ENCODE data around the gene GSK3B. TPM values are rescaled to one million over a fixed set of nuclear protein-coding genes. Genes with fewer than 3 reads are reported as not detected.

GSK3B gene
- total and polyA plus RNA-seq, 4 donors: 11.0 to 64.9 (median 30.6) TPM

DNA sequence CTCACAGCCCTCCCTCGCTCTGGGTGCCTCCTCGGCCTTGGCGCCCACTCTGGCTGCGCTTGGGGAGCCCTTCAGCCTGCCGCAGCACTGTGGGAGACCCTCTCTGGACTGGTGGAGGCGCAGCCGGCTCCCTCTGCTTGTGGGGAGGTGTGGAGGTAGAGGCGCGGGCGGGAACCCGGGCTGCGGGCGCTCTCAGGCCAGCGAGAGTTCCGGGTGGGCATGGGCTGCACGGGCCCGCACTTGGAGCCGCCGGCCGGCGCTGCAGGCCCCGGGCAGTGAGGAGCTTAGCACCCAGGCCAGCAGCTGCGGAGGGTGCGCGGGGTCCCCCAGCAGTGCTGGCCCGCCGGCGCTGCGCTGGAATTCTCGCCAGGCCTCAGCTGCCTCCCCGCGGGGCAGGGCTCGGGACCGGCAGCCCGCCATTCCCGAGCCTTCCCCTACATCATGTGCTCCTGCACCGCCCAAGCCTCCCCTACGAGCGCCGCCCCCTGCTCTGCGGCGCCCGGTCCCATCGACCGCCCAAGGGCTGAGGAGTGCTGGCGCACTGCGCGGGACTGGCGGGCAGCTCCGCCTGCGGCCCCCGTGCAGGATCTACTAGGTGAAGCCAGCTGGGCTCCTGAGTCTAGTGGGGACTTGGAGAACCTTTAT, 46.0 kb upstream of the GSK3B start:
- ATAC-seq (ENCODE audit: insufficient read depth, low FRiP score): no peak
- TF ChIP-seq, protein P1, sequence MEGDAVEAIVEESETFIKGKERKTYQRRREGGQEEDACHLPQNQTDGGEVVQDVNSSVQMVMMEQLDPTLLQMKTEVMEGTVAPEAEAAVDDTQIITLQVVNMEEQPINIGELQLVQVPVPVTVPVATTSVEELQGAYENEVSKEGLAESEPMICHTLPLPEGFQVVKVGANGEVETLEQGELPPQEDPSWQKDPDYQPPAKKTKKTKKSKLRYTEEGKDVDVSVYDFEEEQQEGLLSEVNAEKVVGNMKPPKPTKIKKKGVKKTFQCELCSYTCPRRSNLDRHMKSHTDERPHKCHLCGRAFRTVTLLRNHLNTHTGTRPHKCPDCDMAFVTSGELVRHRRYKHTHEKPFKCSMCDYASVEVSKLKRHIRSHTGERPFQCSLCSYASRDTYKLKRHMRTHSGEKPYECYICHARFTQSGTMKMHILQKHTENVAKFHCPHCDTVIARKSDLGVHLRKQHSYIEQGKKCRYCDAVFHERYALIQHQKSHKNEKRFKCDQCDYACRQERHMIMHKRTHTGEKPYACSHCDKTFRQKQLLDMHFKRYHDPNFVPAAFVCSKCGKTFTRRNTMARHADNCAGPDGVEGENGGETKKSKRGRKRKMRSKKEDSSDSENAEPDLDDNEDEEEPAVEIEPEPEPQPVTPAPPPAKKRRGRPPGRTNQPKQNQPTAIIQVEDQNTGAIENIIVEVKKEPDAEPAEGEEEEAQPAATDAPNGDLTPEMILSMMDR (IDR thresholded peaks at IDR 0.05; ENCODE audit: control extremely low read depth, extremely low read depth): no peak
- H3K36me3 ChIP-seq (ENCODE audit: control insufficient read depth in 4 of 4, insufficient read depth in 4 of 4, low read length in 4 of 4): no peaks in the 10 kb centered on the region
- no peaks in the 10 kb centered on the region for H3K9me3 ChIP-seq (ENCODE audit: control insufficient read depth in 4 of 4, insufficient read depth in 3 of 4, low read length in 3 of 4)
- peaks cover 0 to 6% (median 0%) of the 10 kb centered on the region in 5 donors for H3K4me1 ChIP-seq (ENCODE audit: control insufficient read depth in 5 of 5, insufficient read depth in 5 of 5, low read length in 5 of 5)
- no peak overlapping the region for H3K27ac ChIP-seq (ENCODE audit: low read depth in 1 of 2, low read length in 1 of 2)
- no peak for DNase-seq
- no peak overlapping the region for H3K9ac ChIP-seq (ENCODE audit: insufficient read depth in 1 of 2, low read length in 2 of 2)
- H3K4me3 ChIP-seq: no peak overlapping the region
- WGBS, 2 donors: 97 to 98% methylated on average over 49 to 52 of the region's 52 CpGs
- no peaks in the 10 kb centered on the region for H3K27me3 ChIP-seq (ENCODE audit: control insufficient read depth in 3 of 3, insufficient read depth in 3 of 3, low read length in 2 of 3)

DNA sequence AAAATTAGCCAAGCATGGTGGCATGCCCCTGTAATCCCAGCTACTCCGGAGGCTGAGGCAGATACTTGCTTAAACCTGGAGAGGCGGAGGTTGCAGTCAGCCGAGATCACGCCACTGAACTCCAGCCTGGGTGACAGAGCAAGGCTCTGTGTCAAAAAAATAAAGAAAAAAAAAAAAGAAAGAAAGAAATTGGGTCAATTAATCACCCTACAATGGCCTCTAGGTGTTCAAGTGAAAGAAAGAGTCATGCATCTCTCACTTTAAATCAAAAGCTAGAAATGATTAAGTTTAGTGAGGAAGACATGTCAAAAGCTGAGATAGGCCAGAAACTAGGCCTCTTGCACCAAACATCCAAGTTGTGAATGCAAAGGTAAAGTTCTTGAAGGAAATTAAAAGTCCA, 44.9 kb upstream of the GSK3B start:
- H3K9ac ChIP-seq (ENCODE audit: insufficient read depth in 1 of 2, low read length in 2 of 2): no peak overlapping the region

DNA sequence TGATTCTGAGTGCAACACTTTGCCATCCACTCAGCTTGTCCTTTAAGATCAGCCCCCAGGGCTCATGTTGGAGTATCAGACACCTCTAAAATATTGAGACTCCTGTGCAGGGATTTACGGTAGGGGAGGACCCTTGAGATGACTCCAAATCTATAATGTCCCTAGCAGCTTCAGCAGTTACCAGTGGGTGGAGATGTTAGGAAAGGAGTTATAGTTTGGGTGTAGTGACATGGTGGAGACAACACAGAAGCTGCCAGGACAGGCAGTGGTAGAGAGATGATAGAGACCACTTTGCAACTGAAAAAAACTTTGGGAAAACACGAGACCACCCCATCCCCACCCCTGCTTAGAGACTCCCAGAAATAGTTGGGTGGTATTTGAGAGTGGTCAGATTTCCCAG, 43.3 kb upstream of the GSK3B start:
- H3K9me3 ChIP-seq (ENCODE audit: control insufficient read depth in 4 of 4, insufficient read depth in 3 of 4, low read length in 3 of 4): no peaks in the 10 kb centered on the region
- H3K4me1 ChIP-seq (ENCODE audit: control insufficient read depth in 5 of 5, insufficient read depth in 5 of 5, low read length in 5 of 5): no peaks in the 10 kb centered on the region
- no peak overlapping the region for H3K4me3 ChIP-seq
- TF ChIP-seq, protein P1 (IDR thresholded peaks at IDR 0.05; ENCODE audit: control extremely low read depth, extremely low read depth): no peak
- H3K36me3 ChIP-seq (ENCODE audit: control insufficient read depth in 4 of 4, insufficient read depth in 4 of 4, low read length in 4 of 4): no peaks in the 10 kb centered on the region
- no peak overlapping the region for H3K27ac ChIP-seq (ENCODE audit: low read depth in 1 of 2, low read length in 1 of 2)
- no peak overlapping the region for H3K9ac ChIP-seq (ENCODE audit: insufficient read depth in 1 of 2, low read length in 2 of 2)
- 80 to 93% methylated on average over 2 of the region's 2 CpGs for WGBS, 2 donors
- no peaks in the 10 kb centered on the region for H3K27me3 ChIP-seq (ENCODE audit: control insufficient read depth in 3 of 3, insufficient read depth in 3 of 3, low read length in 2 of 3)
- DNase-seq (no peak), ATAC-seq (ENCODE audit: insufficient read depth, low FRiP score) (no peak)

More for the DNA sequence above, 44.9 kb upstream of the GSK3B start:
- no peak for DNase-seq
- peaks cover 0 to under 1% (median 0%) of the 10 kb centered on the region in 5 donors for H3K4me1 ChIP-seq (ENCODE audit: control insufficient read depth in 5 of 5, insufficient read depth in 5 of 5, low read length in 5 of 5)
- no peaks in the 10 kb centered on the region for H3K9me3 ChIP-seq (ENCODE audit: control insufficient read depth in 4 of 4, insufficient read depth in 3 of 4, low read length in 3 of 4)
- 98 to 100% methylated on average over 4 of the region's 4 CpGs for WGBS, 2 donors
- H3K36me3 ChIP-seq (ENCODE audit: control insufficient read depth in 4 of 4, insufficient read depth in 4 of 4, low read length in 4 of 4): no peaks in the 10 kb centered on the region
- no peak overlapping the region for H3K4me3 ChIP-seq
- no peaks in the 10 kb centered on the region for H3K27me3 ChIP-seq (ENCODE audit: control insufficient read depth in 3 of 3, insufficient read depth in 3 of 3, low read length in 2 of 3)
- H3K27ac ChIP-seq (ENCODE audit: low read depth in 1 of 2, low read length in 1 of 2): no peak overlapping the region
- ATAC-seq (ENCODE audit: insufficient read depth, low FRiP score): no peak
- TF ChIP-seq, protein P1 (IDR thresholded peaks at IDR 0.05; ENCODE audit: control extremely low read depth, extremely low read depth): no peak

DNA sequence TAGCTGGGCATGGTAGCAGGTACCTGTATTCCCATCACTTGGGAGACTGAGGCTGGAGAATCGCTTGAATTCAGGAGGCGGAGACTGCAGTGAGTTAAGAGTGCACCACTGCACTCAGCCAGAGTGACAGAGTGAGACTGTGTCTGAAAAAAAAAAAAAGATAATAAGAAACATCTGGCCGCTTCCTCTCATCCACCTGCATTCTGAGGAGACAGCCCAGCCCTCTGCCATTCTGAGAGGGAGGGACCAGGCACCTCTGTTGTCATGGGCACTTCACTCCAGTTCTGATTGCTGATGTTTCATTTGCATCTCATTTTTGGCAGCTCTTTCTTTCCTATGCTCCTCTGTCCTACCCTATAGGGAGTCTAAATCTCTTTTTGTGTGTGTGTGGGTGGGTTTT, 36.4 kb upstream of the GSK3B start:
- no peaks in the 10 kb centered on the region for H3K36me3 ChIP-seq (ENCODE audit: control insufficient read depth in 4 of 4, insufficient read depth in 4 of 4, low read length in 4 of 4)
- H3K9me3 ChIP-seq (ENCODE audit: control insufficient read depth in 4 of 4, insufficient read depth in 3 of 4, low read length in 3 of 4): no peaks in the 10 kb centered on the region
- DNase-seq: no peak
- 90 to 92% methylated on average over 3 of the region's 3 CpGs for WGBS, 2 donors
- H3K27me3 ChIP-seq (ENCODE audit: control insufficient read depth in 3 of 3, insufficient read depth in 3 of 3, low read length in 2 of 3): no peaks in the 10 kb centered on the region
- ATAC-seq (ENCODE audit: insufficient read depth, low FRiP score): no peak
- no peak overlapping the region for H3K4me3 ChIP-seq
- no peaks in the 10 kb centered on the region for H3K4me1 ChIP-seq (ENCODE audit: control insufficient read depth in 5 of 5, insufficient read depth in 5 of 5, low read length in 5 of 5)
- no peak overlapping the region for H3K27ac ChIP-seq (ENCODE audit: low read depth in 1 of 2, low read length in 1 of 2)
- H3K9ac ChIP-seq (ENCODE audit: insufficient read depth in 1 of 2, low read length in 2 of 2): no peak overlapping the region
- TF ChIP-seq, protein P1 (IDR thresholded peaks at IDR 0.05; ENCODE audit: control extremely low read depth, extremely low read depth): no peak
